ENCODE measurements around the gene FN1.

FN1 gene

DNA sequence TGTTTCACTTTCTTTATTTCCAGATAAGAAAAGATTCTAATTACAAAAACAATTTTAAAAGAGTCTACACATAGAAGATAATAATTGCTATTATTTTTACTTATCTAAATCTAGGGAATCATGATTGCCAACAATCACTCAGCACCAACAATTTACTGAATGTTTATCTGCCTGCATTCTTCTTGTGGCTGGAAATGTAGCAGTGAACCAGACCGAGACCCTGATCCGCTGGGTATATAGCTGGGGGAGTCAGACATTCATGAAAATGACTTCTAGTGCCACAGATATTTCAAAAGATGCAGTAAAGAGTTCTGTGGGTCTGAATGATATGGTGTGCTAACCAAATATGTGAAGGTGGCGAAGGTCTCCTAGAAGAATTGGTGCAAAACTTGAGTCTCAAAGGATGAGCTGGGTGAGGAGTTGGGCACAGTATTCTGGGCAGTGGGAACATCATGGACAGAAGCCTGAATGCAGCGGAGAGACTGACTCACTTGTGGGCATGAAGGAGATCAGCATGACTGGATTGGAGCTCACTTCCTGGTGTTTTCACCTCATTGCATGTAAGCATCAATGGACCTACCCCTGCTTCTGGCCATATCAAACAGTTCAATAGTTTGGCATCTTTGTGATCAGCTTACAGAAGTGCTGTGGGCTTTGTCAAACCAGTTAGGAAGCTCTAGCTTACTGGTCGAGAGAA lies 26.1 kb upstream of the FN1 start:
- no peak for TF ChIP-seq EZH2 (IDR thresholded peaks at IDR 0.05; ENCODE audit: borderline replicate concordance, low read depth, low read length, severe bottlenecking)
- TF ChIP-seq, protein P1, sequence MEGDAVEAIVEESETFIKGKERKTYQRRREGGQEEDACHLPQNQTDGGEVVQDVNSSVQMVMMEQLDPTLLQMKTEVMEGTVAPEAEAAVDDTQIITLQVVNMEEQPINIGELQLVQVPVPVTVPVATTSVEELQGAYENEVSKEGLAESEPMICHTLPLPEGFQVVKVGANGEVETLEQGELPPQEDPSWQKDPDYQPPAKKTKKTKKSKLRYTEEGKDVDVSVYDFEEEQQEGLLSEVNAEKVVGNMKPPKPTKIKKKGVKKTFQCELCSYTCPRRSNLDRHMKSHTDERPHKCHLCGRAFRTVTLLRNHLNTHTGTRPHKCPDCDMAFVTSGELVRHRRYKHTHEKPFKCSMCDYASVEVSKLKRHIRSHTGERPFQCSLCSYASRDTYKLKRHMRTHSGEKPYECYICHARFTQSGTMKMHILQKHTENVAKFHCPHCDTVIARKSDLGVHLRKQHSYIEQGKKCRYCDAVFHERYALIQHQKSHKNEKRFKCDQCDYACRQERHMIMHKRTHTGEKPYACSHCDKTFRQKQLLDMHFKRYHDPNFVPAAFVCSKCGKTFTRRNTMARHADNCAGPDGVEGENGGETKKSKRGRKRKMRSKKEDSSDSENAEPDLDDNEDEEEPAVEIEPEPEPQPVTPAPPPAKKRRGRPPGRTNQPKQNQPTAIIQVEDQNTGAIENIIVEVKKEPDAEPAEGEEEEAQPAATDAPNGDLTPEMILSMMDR (IDR thresholded peaks at IDR 0.05; ENCODE audit: borderline replicate concordance, extremely low read depth, low read length, poor library complexity, severe bottlenecking): no peak
- Histone ChIP-seq H3K9ac (ENCODE audit: low read depth, low read length) (no peak overlapping the region), H3K4me2 (ENCODE audit: insufficient read depth, low read length) (no peak overlapping the region), H3K4me1 (ENCODE audit: insufficient read depth, low read length) (no peaks in the 10 kb centered on the region), H3K79me2 (ENCODE audit: insufficient read depth, low read length) (no peaks in the 10 kb centered on the region), H3K36me3 (ENCODE audit: insufficient read depth, low read length) (no peaks in the 10 kb centered on the region), H3K4me3 (ENCODE audit: low read depth in 1 of 2, low read length in 2 of 2) (no peak overlapping the region), H4K20me1 (ENCODE audit: insufficient read depth, low read length) (no peaks in the 10 kb centered on the region), H3K9me3 (ENCODE audit: insufficient read depth, low read length, severe bottlenecking) (no peaks in the 10 kb centered on the region), H3K27ac (ENCODE audit: low read length) (no peak overlapping the region), H2AFZ (ENCODE audit: low read depth, low read length) (no peak overlapping the region), H3K27me3 (ENCODE audit: insufficient read depth, low read length, poor library complexity) (no peaks in the 10 kb centered on the region)
- no peak for ATAC-seq (ENCODE audit: insufficient read depth, low read depth)
- DNase-seq: no peak

DNA sequence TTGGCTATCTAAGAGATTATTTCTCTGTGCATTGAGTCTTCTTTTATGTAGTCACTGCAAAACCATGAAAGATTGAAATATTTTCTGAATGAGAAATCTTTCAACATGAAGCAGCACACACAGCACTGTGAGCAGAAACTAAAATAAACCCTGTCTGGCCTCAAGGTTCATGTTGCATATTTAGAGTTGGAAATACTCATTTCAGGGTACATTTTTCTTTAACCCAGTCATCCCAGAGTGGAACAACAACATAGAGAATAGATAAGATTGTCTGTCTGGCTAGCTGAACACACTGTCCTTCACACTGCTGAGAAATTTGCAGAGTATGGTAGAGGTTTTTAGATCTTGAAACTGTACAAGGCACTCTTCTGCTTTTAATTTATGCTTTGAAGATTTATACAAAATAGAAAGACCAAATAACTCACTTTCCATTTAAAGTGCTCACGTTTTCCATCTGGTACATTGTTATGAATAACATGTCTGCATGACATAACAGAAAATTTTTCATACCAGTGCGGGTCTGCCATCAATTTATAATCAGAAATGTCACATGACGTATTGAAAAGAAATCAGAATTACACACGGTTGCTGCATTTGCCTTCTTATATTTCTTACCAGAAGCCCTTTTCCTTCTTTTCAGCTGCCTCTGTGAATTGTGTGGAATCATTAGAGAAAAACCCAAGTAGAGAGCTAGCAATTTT lies 25.0 kb upstream of the FN1 start:
- Histone ChIP-seq H3K4me2 (ENCODE audit: insufficient read depth, low read length) (no peak overlapping the region), H3K36me3 (ENCODE audit: insufficient read depth, low read length) (no peaks in the 10 kb centered on the region), H3K27me3 (ENCODE audit: insufficient read depth, low read length, poor library complexity) (no peaks in the 10 kb centered on the region), H3K27ac (ENCODE audit: low read length) (no peak overlapping the region), H3K4me3 (ENCODE audit: low read depth in 1 of 2, low read length in 2 of 2) (no peak overlapping the region), H3K9ac (ENCODE audit: low read depth, low read length) (no peak overlapping the region), H3K4me1 (ENCODE audit: insufficient read depth, low read length) (no peaks in the 10 kb centered on the region), H4K20me1 (ENCODE audit: insufficient read depth, low read length) (no peaks in the 10 kb centered on the region), H3K79me2 (ENCODE audit: insufficient read depth, low read length) (no peaks in the 10 kb centered on the region), H2AFZ (ENCODE audit: low read depth, low read length) (no peak overlapping the region), H3K9me3 (ENCODE audit: insufficient read depth, low read length, severe bottlenecking) (no peaks in the 10 kb centered on the region)
- DNase-seq (no peak), ATAC-seq (ENCODE audit: insufficient read depth, low read depth) (no peak)
- TF ChIP-seq, protein P1 (IDR thresholded peaks at IDR 0.05; ENCODE audit: borderline replicate concordance, extremely low read depth, low read length, poor library complexity, severe bottlenecking): no peak
- TF ChIP-seq EZH2 (IDR thresholded peaks at IDR 0.05; ENCODE audit: borderline replicate concordance, low read depth, low read length, severe bottlenecking): no peak

DNA sequence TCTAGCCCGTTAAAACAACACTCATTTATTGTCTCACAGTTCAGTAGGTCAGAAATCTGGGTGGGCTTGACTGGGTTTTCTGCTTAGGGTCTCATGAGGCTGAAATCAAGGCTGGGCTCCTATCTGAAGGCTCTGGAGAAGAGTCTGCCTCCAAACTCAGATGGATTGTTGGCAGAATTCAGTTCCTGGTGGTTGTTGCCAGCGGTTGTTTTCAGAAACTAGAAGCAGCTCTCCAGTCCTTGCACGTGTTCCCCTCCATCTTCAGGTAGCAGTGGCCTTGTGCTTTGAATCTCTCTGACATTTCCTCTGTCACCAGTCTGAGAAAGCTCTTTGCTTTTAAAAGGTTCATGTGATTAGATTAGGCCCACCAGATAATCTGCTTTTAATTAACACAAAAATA lies 20.1 kb upstream of the FN1 start:
- no peak for DNase-seq
- Histone ChIP-seq H3K9ac (ENCODE audit: low read depth, low read length) (no peak overlapping the region), H3K9me3 (ENCODE audit: insufficient read depth, low read length, severe bottlenecking) (no peaks in the 10 kb centered on the region), H3K27me3 (ENCODE audit: insufficient read depth, low read length, poor library complexity) (no peaks in the 10 kb centered on the region), H4K20me1 (ENCODE audit: insufficient read depth, low read length) (no peaks in the 10 kb centered on the region), H3K4me3 (ENCODE audit: low read depth in 1 of 2, low read length in 2 of 2) (no peak overlapping the region), H3K79me2 (ENCODE audit: insufficient read depth, low read length) (no peaks in the 10 kb centered on the region), H3K4me2 (ENCODE audit: insufficient read depth, low read length) (no peak overlapping the region), H3K36me3 (ENCODE audit: insufficient read depth, low read length) (no peaks in the 10 kb centered on the region), H3K27ac (ENCODE audit: low read length) (no peak overlapping the region), H3K4me1 (ENCODE audit: insufficient read depth, low read length) (no peaks in the 10 kb centered on the region), H2AFZ (ENCODE audit: low read depth, low read length) (no peak overlapping the region)
- TF ChIP-seq, protein P1 (IDR thresholded peaks at IDR 0.05; ENCODE audit: borderline replicate concordance, extremely low read depth, low read length, poor library complexity, severe bottlenecking): no peak
- no peak for TF ChIP-seq EZH2 (IDR thresholded peaks at IDR 0.05; ENCODE audit: borderline replicate concordance, low read depth, low read length, severe bottlenecking)
- ATAC-seq (ENCODE audit: insufficient read depth, low read depth): no peak
